Superior temporal gyrus (tissue), 1 donor: ENCODE results near the gene MAD1L1.
A peak's percentile ranks its signal among the peaks of the same experiment; 100 is the strongest.

ENCODE experiments used
- DNase-seq: peaks from one replicate; pipeline ENCODE4 v3.0.0-alpha.2; 2016; ENCODE audit errors: extremely low spot score

MAD1L1 gene

GRCh38 chr7:2118630-2119190, 114.0 kb downstream of the MAD1L1 start:
- DNase-seq = no peak

DNA sequence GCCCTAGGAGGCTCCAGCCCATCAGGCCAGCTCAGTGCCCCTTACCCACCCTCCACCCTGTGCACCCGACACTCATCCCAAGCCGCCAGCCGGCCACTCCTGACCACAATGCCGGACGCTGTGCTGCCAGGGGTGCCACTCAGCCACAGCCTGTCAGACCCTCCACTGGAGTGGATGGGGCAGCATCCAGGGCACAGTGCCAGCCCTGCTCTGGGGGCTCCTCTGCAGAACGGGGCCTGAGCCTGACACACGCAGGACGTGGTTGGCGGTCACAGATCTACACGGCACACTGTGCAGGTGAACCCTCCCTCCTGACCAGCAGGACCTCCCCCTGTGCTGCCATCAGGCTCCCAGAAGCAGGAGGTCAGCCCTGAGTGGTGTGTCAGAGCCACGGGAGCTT, 114.7 kb downstream of the MAD1L1 start:
- DNase-seq = no peak

- no peak for DNase-seq
Observed at GRCh38 chr7:2117646-2118045, 115.1 kb downstream of the MAD1L1 start.

GRCh38 chr7:2116989-2117591, 115.7 kb downstream of the MAD1L1 start:
- DNase-seq = peak; percentile 81

- DNase-seq = no peak
Observed at GRCh38 chr7:2116448-2116810, 116.3 kb downstream of the MAD1L1 start.

GRCh38 chr7:2115760-2116447, 116.8 kb downstream of the MAD1L1 start:
- DNase-seq = peak; percentile 50

- no peak for DNase-seq
Observed at GRCh38 chr7:2114926-2115759, 117.6 kb downstream of the MAD1L1 start.

- no peak for DNase-seq
Observed at GRCh38 chr7:2114052-2114451, 118.7 kb downstream of the MAD1L1 start.

GRCh38 chr7:2112261-2113198, 120.2 kb downstream of the MAD1L1 start:
- no peak for DNase-seq

GRCh38 chr7:2111568-2111967, 121.2 kb downstream of the MAD1L1 start:
- DNase-seq = no peak

GRCh38 chr7:2110610-2111396, 121.9 kb downstream of the MAD1L1 start:
- no peak for DNase-seq

DNA sequence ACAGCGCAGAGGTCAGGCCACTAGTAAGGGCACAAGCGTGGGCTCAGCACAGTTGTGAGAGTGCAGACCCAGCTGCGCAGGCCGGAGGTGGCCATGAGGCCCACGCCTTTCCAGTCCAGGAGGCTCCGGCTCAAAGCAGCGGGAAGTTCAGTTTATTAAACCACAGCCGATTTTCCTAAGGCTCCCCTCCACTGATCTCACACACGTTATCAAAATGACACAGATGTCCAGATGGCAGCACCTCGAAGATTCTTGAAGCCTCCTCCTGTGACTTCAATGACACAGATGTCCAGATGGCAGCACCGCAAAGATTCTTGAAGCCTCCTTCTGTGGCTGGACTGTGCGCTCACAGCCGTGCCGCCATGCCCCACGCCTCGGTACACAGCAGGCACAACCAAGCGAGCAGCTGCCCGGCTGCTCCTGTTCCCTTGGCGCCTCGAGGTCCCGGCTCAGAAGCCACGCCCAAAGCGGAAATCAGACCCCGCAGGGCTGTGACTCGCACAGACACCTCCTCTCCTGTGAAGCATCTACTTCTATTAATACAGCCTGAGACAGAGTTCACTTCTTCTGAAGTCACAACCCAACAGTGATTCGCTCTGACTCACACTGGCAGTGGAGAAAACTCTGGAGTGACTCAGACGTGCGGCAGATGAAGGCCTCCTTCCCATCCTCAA, 122.7 kb downstream of the MAD1L1 start:
- DNase-seq = peak; percentile 35

GRCh38 chr7:2109251-2109872, 123.4 kb downstream of the MAD1L1 start:
- peak; percentile 32 for DNase-seq

- peak; percentile 94 for DNase-seq
Observed at GRCh38 chr7:2108501-2109250, 124.1 kb downstream of the MAD1L1 start.

- no peak for DNase-seq
Observed at GRCh38 chr7:2108071-2108455, 124.7 kb downstream of the MAD1L1 start.

DNA sequence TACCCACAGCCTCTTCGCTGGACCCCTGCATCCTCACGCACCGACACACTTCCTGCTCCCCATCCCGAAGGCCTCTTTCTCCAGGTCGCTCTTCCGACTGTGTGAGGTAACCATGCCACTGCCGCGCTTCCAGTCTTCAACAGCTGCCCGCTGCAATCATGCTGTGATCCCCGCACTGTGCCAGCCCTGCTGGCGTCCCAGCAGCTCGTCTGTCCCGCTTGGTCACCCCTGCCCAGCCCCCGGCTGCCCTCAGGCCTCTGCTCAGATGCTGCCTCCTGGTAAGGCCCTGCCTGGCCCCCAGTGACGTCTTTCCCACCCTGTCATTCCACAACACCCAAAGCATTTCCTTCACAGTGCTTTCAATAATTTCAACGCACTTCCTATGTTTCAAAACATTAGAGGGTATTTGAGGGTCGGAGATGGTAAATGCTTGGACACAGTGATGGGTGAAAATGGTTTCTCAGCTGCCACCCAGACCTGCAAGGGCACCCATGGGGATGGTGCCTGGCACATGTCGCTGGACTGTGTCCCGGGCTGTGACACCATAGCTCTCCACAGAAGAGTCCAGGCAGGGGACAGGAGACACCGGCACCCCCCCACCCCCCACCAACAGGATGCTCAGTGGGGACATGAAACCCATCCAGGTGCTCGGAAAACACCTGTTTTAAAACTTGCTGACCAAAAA, 125.2 kb downstream of the MAD1L1 start:
- DNase-seq = peak; percentile 56

GRCh38 chr7:2106924-2107323, 125.8 kb downstream of the MAD1L1 start:
- peak; percentile 35 for DNase-seq

- peak; percentile 33 for DNase-seq
Observed at GRCh38 chr7:2106440-2106839, 126.3 kb downstream of the MAD1L1 start.
